A673 (cell line): Measurements from ENCODE around the gene ZNF385B. TPM values are rescaled to one million over a fixed set of nuclear protein-coding genes. Genes with fewer than 3 reads are reported as not detected.

ENCODE experiments used
- BruUV-seq: library from RNA; stranded (reverse); fragments of 400-500 nt; replicated peaks from 2 replicates; lab custom pipeline; 2021; lab: Mats Ljungman, UMichigan
- CTCF ChIA-PET: fragments of 300-600 bp; sonication (Branson Sonifier 250); formaldehyde crosslinking; loops from one replicate; lab custom pipeline; 2022; ENCODE audit warnings: antibody characterized with exemption; lab: Charles Lee
- POLR2A ChIA-PET: fragments of 300-600 bp; sonication (Branson Sonifier 250); formaldehyde crosslinking; loops from one replicate; lab custom pipeline; 2022; ENCODE audit warnings: antibody characterized with exemption; ENCODE audit not compliant: low non-redundant PET; lab: Charles Lee
- DNase-seq: peaks from one replicate; pipeline ENCODE4 v3.0.0-alpha.2; 2015; ENCODE audit warnings: low spot score
- H3K27ac ChIP-seq: fragments of 200-600 bp; sonication (generic); 2 replicates; pipeline ENCODE4 v1.5.1; 2016; ENCODE audit warnings: mixed run types, low read depth, mild to moderate bottlenecking, mixed read lengths, antibody characterized with exemption, low read length; ENCODE audit not compliant: poor library complexity, severe bottlenecking
- H3K27me3 ChIP-seq: fragments of 200-600 bp; sonication (generic); replicated peaks from 2 replicates; pipeline ENCODE4 v1.6.1; 2017; ENCODE audit warnings: mixed run types, low read depth, mild to moderate bottlenecking, mixed read lengths, antibody characterized with exemption, low read length; ENCODE audit not compliant: insufficient read depth, poor library complexity
- H3K36me3 ChIP-seq: fragments of 200-600 bp; sonication (generic); 2 replicates; pipeline ENCODE4 v1.6.1; 2016; ENCODE audit warnings: mixed run types, mild to moderate bottlenecking, mixed read lengths, antibody characterized with exemption, low read length; ENCODE audit not compliant: insufficient read depth, poor library complexity, severe bottlenecking
- H3K4me1 ChIP-seq: fragments of 200-600 bp; sonication (generic); 2 replicates; pipeline ENCODE4 v1.6.1; 2017; ENCODE audit warnings: mixed run types, mild to moderate bottlenecking, mixed read lengths, antibody characterized with exemption, low read length; ENCODE audit not compliant: insufficient read depth, poor library complexity, severe bottlenecking
- H3K4me3 ChIP-seq: fragments of 200-600 bp; sonication (generic); 2 replicates; pipeline ENCODE4 v1.5.1; 2016; ENCODE audit warnings: low read depth, mixed run types, mild to moderate bottlenecking, mixed read lengths, low read length; ENCODE audit not compliant: poor library complexity, severe bottlenecking
- H3K9me3 ChIP-seq: fragments of 200-600 bp; sonication (generic); 2 replicates; pipeline ENCODE4 v1.6.1; 2016; ENCODE audit warnings: mixed run types, low read depth, mild to moderate bottlenecking, mixed read lengths, antibody characterized with exemption, low read length; ENCODE audit not compliant: poor library complexity, severe bottlenecking
- CTCF ChIP-seq: fragments of 300-800, 200-600 bp; sonication (generic); conservative IDR thresholded peaks from 2 replicates; pipeline ENCODE4 v1.5.1; 2017; ENCODE audit warnings: low read depth, mild to moderate bottlenecking, antibody characterized with exemption, low read length, moderate library complexity, mixed read lengths
- EZH2 ChIP-seq: fragments of 200-600 bp; sonication (generic); IDR thresholded peaks from 2 replicates; pipeline ENCODE4 v1.6.1; 2017; ENCODE audit warnings: borderline replicate concordance, low read depth, mild to moderate bottlenecking, mixed read lengths, antibody characterized with exemption, low read length; ENCODE audit not compliant: poor library complexity, severe bottlenecking
- intact Hi-C: fragments of 100-400 bp; cut with micrococcal nuclease; formaldehyde crosslinking; loops from one replicate; pipeline ENCODE4 v1.10.0; 2022; ENCODE audit not compliant: unreplicated experiment
- total RNA-seq: library from RNA; stranded (reverse); gene quantifications from 2 replicates; pipeline ENCODE4 v1.2.3, GENCODE V29; 2021

Gene ZNF385B
- total RNA-seq, 1 experiment from 2014 or later: not detected

GRCh38 chr2:179861027-179861415 is 391 bp downstream of the ZNF385B start:
- POLR2A ChIA-PET: no interaction called here
- peaks cover 6% of the 10 kb centered on the region for H3K4me1 ChIP-seq
- H3K36me3 ChIP-seq: no peaks in the 10 kb centered on the region
- H3K27ac ChIP-seq: no peak overlapping the region
- H3K27me3 ChIP-seq: peaks cover 99% of the 10 kb centered on the region
- BruUV-seq: no TSS peak
- DNase-seq: no peak
- no peaks in the 10 kb centered on the region for H3K9me3 ChIP-seq
- H3K4me3 ChIP-seq: peak overlapping the region; percentile 40
- intact Hi-C loops: no loop called here
- TF ChIP-seq CTCF: no peak
- TF ChIP-seq EZH2: peak; percentile 18
- CTCF ChIA-PET: no interaction called here

DNA sequence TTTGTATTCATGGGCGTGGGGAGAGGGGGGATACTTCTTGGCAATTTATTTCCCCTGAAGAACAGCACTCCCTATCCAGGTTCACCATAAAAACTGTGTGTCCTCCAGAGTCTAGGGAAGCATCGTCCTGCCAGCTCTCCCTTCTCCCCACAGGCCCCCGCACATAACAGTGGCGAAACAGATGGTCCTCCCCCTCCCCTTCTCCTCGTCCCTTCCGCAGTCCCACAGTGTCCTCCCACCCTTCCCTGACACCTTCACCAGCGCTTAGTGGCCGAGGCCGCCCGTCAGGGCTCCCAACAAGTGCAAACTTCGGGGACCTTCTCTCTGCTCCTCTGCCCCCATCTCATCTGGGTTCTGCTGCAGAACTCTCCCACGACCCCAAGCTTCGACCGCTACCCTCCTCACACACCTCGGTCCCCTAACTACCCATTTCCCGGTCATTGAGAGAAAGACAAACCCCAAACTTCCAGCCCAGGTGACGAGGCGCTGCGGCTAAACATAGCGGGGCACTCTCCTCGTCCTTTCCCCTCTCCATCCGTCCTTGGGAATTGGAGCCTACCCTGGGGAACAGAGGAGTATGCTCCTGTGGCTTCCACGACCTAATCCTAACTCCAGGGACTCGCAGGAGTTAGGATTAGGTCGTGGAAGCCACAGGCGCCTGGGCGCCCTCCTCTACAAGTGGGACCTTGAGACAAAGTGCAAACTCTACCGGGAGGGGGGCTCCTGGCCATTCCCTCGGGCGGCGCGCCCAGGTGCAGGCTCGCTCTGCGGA is 971 bp downstream of the ZNF385B start:
- H3K4me1 ChIP-seq: peaks cover 6% of the 10 kb centered on the region
- DNase-seq: no peak
- intact Hi-C loops: no loop called here
- peak overlapping the region; percentile 40 for H3K4me3 ChIP-seq
- BruUV-seq: no TSS peak
- no peaks in the 10 kb centered on the region for H3K9me3 ChIP-seq
- no peak overlapping the region for H3K27ac ChIP-seq
- ChIA-PET CTCF (no interaction called here), POLR2A (no interaction called here)
- TF ChIP-seq EZH2 (peak; percentile 61), CTCF (no peak)
- H3K36me3 ChIP-seq: no peaks in the 10 kb centered on the region
- H3K27me3 ChIP-seq: peaks cover 98% of the 10 kb centered on the region

DNA sequence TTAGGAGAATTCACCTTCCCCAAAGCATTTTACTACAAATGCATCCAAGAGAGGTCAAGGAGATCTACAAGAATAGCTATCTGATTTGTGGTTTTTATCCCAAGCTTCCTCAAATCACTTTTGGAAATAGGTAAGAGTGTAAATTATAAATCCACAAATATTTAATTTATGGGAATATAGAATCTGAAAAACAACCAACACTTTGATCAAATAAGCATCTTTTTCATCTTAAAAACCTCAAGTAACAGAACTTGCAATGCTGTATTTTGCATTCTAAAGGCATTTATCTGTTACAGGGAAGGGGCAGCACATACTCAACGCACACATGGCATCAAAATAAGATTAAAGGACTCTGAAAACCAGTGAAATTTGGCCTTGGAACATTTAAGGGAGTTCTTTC is 1.9 kb downstream of the ZNF385B start:
- Histone ChIP-seq H3K36me3 (no peaks in the 10 kb centered on the region), H3K27me3 (peaks cover 92% of the 10 kb centered on the region), H3K4me1 (peaks cover 6% of the 10 kb centered on the region), H3K4me3 (no peak overlapping the region), H3K27ac (no peak overlapping the region), H3K9me3 (no peaks in the 10 kb centered on the region)
- BruUV-seq: no TSS peak
- no peak for DNase-seq
- CTCF ChIA-PET: no interaction called here
- no peak for TF ChIP-seq CTCF
- TF ChIP-seq EZH2: no peak
- POLR2A ChIA-PET: no interaction called here
- intact Hi-C loops: no loop called here
